Measurements from ENCODE around the gene PRDM4.

PRDM4 gene, protein sequence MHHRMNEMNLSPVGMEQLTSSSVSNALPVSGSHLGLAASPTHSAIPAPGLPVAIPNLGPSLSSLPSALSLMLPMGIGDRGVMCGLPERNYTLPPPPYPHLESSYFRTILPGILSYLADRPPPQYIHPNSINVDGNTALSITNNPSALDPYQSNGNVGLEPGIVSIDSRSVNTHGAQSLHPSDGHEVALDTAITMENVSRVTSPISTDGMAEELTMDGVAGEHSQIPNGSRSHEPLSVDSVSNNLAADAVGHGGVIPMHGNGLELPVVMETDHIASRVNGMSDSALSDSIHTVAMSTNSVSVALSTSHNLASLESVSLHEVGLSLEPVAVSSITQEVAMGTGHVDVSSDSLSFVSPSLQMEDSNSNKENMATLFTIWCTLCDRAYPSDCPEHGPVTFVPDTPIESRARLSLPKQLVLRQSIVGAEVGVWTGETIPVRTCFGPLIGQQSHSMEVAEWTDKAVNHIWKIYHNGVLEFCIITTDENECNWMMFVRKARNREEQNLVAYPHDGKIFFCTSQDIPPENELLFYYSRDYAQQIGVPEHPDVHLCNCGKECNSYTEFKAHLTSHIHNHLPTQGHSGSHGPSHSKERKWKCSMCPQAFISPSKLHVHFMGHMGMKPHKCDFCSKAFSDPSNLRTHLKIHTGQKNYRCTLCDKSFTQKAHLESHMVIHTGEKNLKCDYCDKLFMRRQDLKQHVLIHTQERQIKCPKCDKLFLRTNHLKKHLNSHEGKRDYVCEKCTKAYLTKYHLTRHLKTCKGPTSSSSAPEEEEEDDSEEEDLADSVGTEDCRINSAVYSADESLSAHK

DNA sequence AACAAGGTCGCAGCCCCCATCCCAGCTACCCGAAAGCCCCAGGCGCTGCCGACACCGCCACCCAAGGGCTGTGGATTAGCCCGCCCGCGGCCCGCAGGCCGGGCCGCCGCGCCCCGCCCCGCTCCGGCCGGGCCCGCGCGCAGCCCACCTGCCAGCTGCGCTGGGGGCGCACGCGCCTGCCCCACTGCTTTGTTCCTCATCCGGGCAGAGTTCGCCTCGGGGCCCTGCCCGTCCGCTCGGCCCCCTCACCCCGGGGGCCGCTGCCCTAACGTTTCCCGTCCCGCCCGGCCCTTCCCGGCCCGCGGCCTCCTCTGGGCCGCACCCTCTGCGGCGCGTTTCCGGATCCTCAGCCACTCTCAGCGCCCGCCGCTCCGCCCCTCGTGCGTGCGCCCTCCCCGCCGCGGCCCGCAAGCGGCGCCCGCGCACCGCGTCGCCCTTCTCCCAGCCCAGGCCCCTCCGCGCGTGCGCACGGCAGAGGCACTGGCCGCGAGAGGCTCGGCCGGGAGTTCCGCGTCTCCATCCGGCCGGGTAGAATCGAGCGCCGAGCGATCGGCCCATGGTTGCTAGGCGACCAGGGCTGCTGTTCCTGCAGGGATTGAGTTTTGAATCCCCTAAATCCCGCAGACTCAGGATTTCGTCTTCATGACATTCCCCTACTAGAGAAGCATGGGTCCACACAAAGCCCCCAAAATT is at the start of gene PRDM4:
Gene PRDM4 (minus strand): TSS at position 329 of the 693 bp plus-strand sequence. CDS start 622 bp downstream, outside the sequence.
- Mint-ChIP-seq H3K4me3 (peak within 1 kb of the TSS; percentile 95), H3K4me1 (ENCODE audit: low read depth) (peaks cover 36% of the 10 kb centered on the region), H3K27ac (peak within 1 kb of the TSS; percentile 82), H3K36me3 (ENCODE audit: low read depth) (peaks cover 30% of the 10 kb centered on the region), H3K27me3 (no peaks in the 10 kb centered on the region), H3K9me3 (no peaks in the 10 kb centered on the region)

DNA sequence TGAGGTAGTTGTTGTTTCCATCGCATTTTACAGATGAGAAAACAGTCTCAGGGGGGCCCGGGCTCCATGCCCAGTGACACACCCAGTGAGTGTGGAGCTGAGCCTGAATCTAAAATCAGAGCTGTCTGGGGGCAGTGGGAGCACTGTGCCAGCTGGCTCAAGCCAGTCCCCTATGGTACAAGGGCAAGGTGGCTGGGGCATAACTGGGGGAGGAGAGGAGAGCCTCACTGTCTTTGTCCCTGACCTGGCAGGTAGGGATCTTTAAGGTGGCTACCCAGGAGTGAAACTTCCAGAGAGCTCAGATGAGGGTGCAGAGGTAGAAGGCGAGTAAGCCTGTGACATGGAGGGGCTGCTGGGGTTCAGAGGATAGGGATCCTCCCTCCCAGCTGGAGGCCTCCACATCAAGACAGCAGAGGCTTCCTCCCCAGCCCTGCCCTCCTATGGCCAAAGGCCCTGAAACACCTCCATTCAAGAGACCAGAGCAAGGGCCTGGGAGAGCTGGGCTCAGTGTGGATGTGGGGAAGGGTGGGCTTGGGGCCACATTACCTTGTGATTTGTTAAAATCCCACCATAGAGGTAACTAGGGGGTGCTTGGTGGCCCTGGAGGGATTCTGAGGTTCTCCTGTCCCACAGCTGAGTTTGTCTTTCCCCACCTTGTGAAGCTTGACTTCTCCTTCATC is 46.7 kb upstream of the PRDM4 start:
- Mint-ChIP-seq H3K27ac (no peak overlapping the region), H3K4me1 (ENCODE audit: low read depth) (no peaks in the 10 kb centered on the region), H3K36me3 (ENCODE audit: low read depth) (no peaks in the 10 kb centered on the region), H3K9me3 (no peaks in the 10 kb centered on the region), H3K4me3 (no peak overlapping the region), H3K27me3 (peaks cover 6% of the 10 kb centered on the region)

DNA sequence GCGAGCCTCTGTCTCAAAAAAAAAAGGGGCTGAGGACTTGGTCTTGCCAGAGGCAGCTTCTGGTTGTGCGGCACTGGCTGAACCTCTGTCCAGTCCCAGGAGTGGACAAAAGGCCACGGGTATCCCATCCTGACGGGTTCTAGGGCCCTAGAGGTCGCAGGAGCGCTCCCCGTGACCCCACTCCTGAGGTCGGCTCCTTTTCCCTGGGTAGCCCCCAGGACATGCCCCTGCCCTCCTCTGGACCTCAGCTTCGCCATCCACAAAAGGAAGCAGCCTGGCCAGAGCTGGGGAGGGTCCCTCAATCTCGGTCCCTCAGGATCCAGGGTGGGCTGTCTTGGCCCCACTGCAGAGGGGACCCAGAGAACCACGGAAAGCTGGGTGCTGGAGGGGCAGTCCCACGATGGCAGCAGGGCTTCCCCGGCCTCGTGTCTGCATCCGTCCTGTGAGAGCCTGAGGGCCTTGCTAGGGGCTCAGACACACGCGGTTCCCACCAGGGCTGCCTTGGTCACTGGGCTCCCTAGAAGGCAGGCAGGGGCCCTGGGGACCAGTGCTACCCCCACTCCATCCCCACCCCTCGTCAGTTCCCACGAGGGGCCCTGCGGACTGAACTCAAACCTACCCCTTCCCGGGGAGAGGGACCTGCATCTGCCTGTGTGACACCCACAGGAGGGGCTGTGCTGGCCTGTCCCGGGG is 44.7 kb upstream of the PRDM4 start:
- no peaks in the 10 kb centered on the region for H3K36me3 Mint-ChIP-seq (ENCODE audit: low read depth)
- no peak overlapping the region for H3K4me3 Mint-ChIP-seq
- H3K9me3 Mint-ChIP-seq = no peaks in the 10 kb centered on the region
- no peaks in the 10 kb centered on the region for H3K4me1 Mint-ChIP-seq (ENCODE audit: low read depth)
- H3K27ac Mint-ChIP-seq = no peak overlapping the region
- peaks cover 8% of the 10 kb centered on the region for H3K27me3 Mint-ChIP-seq

DNA sequence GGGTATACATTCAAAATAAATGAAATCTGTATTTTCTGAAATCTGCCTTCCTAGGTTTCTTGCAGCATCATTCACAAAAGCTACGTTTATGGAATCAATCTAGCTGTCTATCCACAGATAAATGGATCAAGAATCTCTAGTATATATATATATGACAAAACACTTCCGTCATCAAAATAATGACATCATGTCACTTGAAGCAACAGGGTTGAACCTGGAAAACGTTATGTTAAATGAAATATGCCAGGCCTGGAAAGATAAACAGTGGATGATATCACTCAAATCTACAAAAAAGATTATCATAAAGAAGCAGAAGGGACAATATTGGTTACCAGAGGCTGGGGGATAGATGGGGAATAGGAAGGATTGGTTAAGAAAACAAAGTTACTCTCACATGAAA is 42.2 kb upstream of the PRDM4 start:
- peaks cover 4% of the 10 kb centered on the region for H3K27me3 Mint-ChIP-seq
- no peak overlapping the region for H3K27ac Mint-ChIP-seq

DNA sequence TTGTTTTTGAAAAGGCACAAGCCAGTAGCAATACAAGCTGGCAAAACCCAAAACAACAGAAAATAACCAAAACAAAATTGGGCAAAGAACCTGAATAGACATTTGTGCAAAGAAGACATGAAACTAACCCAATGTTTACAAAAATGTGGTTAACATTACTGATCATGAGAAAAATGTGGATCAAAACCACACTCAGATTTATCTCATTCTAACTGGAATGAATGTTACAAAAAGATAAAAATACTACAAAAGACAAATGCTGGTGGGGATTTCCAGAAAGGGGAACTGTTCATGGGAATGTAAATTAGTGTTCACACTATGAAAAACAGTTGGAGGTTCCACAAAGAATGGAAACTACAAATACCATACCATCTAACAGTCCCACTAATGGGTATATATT is 40.2 kb upstream of the PRDM4 start:
- Mint-ChIP-seq H3K4me1 (ENCODE audit: low read depth) (no peaks in the 10 kb centered on the region), H3K27me3 (peaks cover 8% of the 10 kb centered on the region), H3K27ac (no peak overlapping the region), H3K36me3 (ENCODE audit: low read depth) (no peaks in the 10 kb centered on the region), H3K4me3 (no peak overlapping the region), H3K9me3 (no peaks in the 10 kb centered on the region)

More for the DNA sequence above, 42.2 kb upstream of the PRDM4 start:
- Mint-ChIP-seq H3K36me3 (ENCODE audit: low read depth) (no peaks in the 10 kb centered on the region), H3K4me3 (no peak overlapping the region), H3K9me3 (no peaks in the 10 kb centered on the region), H3K4me1 (ENCODE audit: low read depth) (no peaks in the 10 kb centered on the region)

DNA sequence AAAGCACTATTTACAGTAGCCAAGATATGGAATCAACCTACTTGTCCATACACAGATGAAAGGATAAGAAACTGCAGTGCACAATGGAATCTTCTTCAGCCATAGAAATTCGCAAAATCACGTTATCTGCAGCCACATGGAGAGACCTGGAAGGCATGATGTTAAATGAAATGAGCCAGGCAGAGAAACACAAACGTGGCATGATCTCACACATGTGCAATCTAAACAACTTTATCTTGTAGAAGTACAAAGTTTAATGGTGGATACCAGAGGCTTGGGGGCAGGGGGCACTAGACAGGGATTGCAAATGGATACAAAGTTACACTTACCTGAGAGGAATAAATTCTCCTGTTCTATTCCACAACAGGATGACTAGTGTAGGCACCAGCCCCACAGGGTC is 37.6 kb upstream of the PRDM4 start:
- no peaks in the 10 kb centered on the region for H3K9me3 Mint-ChIP-seq
- peaks cover 24% of the 10 kb centered on the region for H3K27me3 Mint-ChIP-seq
- no peaks in the 10 kb centered on the region for H3K36me3 Mint-ChIP-seq (ENCODE audit: low read depth)
- no peaks in the 10 kb centered on the region for H3K4me1 Mint-ChIP-seq (ENCODE audit: low read depth)
- H3K4me3 Mint-ChIP-seq = no peak overlapping the region
- no peak overlapping the region for H3K27ac Mint-ChIP-seq

DNA sequence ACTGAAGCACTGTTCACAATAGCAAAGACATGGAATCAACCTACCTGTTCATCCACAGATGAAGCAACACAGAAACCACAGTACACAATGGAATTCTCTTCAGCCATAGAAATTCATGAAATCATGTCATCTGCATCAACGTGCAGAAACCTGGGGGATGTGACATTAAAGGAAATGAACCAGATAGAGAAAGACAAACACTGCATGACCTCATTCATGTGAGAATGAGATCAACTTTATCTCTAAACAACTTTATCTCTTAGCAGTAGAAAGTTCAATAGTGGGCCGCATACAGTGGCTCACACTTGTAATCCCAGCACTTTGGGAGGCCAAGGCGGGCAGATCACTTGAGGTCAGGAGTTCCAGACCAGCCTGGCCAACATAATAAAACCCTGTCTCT is 33.5 kb upstream of the PRDM4 start:
- Mint-ChIP-seq H3K4me3 (no peak overlapping the region), H3K27me3 (peaks cover 26% of the 10 kb centered on the region), H3K4me1 (ENCODE audit: low read depth) (no peaks in the 10 kb centered on the region), H3K36me3 (ENCODE audit: low read depth) (no peaks in the 10 kb centered on the region), H3K9me3 (no peaks in the 10 kb centered on the region), H3K27ac (no peak overlapping the region)

DNA sequence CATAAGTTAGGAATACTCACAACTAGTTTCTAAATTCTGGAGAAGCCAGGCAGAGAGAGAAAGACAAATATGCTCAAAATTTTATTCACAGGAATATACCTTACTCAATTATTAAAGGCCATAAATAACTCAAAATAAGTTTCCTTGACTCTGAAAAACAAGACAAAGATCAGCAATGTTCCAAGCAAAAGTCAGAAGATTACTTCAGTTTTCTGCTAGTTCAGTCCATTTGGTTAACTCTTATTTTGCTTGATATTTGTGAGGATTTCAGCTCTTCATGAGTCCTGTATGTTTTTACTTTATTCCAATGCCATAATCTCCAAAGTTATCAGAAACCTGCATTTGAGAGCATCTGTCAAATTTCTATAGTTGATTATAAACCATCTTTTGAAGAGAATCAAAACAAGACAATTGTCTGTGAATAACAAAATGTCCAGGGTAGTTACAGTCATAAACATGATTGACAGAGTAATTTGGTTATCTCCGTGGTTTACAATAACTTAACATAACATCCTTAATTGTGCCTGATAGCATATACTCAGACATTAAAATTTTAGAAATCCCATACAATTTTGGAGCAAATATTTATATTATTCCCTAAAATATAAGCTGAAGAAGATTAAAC is 30.6 kb upstream of the PRDM4 start:
- H3K27me3 Mint-ChIP-seq = peaks cover 32% of the 10 kb centered on the region
- no peak overlapping the region for H3K27ac Mint-ChIP-seq
- no peaks in the 10 kb centered on the region for H3K4me1 Mint-ChIP-seq (ENCODE audit: low read depth)
- H3K4me3 Mint-ChIP-seq = no peak overlapping the region
- H3K9me3 Mint-ChIP-seq = no peaks in the 10 kb centered on the region
- H3K36me3 Mint-ChIP-seq (ENCODE audit: low read depth) = no peaks in the 10 kb centered on the region

DNA sequence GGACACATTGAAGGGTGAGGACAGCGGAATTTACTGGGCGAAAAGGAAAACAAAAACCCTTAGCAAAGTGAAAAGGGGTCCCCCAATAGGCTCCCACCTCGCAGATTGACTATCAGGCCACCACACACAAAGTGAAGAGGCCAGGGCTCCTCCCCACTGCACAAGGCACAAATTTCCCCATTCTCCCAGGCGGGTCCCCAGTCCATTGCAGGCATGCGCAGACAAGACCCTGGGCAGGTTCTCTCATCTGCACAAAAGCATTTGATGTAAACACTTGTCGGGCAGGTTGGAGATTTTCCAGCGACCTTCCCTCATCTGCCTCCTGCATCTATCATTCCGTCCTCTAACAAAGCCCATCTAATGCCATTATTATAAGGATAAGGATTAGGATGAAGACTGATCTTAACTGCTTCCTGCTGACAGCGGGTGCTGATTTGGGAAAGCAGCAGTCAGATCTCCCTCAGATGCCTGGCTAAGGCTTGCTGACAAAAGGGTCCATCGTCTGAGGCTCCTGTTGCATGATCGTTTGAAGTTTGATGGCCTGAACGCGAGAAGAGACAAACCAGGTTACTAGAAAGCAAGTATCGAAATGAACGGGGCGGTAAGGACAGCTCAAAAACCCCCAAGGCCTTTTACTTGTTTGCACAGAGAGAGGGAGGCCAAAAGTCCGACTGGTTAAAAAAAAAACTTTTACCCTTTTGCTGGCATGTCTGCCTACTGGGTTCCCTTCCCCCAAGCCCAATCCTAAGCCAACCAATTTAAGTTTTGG is 27.9 kb upstream of the PRDM4 start:
- no peak overlapping the region for H3K27ac Mint-ChIP-seq
- peaks cover 2% of the 10 kb centered on the region for H3K4me1 Mint-ChIP-seq (ENCODE audit: low read depth)
- peaks cover 15% of the 10 kb centered on the region for H3K27me3 Mint-ChIP-seq
- H3K9me3 Mint-ChIP-seq = no peaks in the 10 kb centered on the region
- no peaks in the 10 kb centered on the region for H3K36me3 Mint-ChIP-seq (ENCODE audit: low read depth)
- H3K4me3 Mint-ChIP-seq = no peak overlapping the region

DNA sequence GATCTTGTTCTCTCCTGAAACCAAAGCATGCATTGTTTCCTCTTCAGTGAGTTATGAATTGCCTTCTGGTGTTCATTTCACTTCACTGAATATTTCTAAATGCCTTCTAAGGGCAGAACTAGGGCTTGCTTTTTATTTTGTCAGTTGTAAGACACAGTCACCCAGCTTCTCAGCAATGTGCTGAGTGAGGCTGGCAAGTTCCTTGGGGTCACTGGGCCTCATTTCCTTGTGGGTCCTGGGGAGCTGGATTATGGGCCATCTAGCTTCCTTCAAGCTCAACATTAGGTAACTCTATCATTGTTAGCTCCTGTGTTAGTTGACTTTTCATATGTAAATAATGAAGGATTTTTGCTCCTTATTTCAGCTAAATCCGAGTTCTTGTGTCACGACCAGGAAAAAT is 27.3 kb upstream of the PRDM4 start:
- peaks cover 15% of the 10 kb centered on the region for H3K27me3 Mint-ChIP-seq
- no peaks in the 10 kb centered on the region for H3K36me3 Mint-ChIP-seq (ENCODE audit: low read depth)
- no peaks in the 10 kb centered on the region for H3K9me3 Mint-ChIP-seq
- H3K27ac Mint-ChIP-seq = no peak overlapping the region
- H3K4me1 Mint-ChIP-seq (ENCODE audit: low read depth) = peaks cover 7% of the 10 kb centered on the region
- H3K4me3 Mint-ChIP-seq = no peak overlapping the region

DNA sequence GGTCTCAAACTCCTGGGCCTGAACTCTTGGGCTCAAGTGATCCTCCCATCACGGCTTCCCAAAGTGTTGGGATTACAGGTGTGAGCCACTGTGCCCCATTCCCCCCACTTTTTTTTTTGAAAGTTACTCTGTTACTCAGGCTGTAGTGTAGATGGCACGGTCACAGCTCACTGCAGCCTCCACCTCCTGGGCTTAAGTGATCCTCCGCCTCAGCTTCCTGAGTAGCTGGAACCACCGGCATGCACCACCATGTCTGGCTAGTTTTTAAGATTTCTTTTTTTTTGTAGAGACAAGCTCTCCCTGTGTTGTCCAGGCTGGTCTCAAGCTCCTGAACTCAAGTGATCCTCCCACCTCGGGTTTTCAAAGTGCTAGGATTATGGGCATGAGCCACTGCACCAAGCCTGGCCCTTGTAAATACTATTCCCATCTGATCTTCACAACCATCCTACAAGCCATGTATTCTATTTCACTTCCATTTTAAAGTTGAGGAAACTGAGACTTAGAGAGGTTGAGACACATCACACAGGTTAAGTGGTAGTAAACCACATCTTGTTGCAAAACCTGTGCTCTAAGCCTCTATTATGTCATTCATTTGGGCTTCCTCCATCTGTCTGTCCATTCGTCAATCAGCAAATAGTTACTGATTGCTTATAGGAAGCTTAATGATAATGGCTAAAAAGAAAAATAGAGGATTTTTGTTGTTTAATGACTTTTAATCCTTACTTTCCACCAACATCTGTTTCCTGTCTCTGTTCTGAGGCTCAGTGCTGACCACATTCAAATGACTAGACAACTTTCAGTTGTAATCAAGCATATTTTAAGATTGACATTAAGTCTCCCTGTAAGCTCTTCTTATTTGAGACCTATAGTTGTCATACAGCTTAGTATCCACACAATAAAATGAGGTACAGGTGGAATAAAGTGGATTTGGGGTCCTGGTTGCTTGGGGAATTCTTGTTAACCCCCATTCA is 22.8 kb upstream of the PRDM4 start:
- Mint-ChIP-seq H3K36me3 (ENCODE audit: low read depth) (no peaks in the 10 kb centered on the region), H3K9me3 (no peaks in the 10 kb centered on the region), H3K27ac (no peak overlapping the region), H3K4me3 (no peak overlapping the region), H3K27me3 (peaks cover 24% of the 10 kb centered on the region), H3K4me1 (ENCODE audit: low read depth) (peaks cover 7% of the 10 kb centered on the region)

DNA sequence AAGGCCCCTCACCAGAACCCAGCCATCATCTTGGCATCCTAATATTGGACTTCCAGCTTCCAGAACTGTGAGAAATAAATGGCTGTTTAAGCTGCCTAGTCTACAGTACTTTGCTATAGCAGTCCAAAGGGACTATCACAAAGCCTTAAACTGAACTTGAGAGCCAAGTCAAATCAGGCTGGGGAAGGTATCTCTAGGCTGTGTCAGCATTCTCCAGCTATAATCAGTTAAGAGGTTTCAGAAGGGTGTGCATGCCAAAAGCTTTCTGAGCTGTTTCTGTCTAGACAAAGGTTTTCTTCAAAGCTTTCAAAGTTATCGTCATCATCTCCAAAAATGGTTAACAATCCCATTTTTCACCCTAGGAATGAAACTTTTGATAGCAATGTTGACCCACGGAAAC is 21.1 kb upstream of the PRDM4 start:
- H3K4me3 Mint-ChIP-seq = no peak overlapping the region

More for the DNA sequence above, 21.1 kb upstream of the PRDM4 start:
- Mint-ChIP-seq H3K4me1 (ENCODE audit: low read depth) (peaks cover 7% of the 10 kb centered on the region), H3K9me3 (no peaks in the 10 kb centered on the region), H3K27ac (no peak overlapping the region), H3K36me3 (ENCODE audit: low read depth) (no peaks in the 10 kb centered on the region), H3K27me3 (peaks cover 34% of the 10 kb centered on the region)

Measured in stimulated activated naive CD8-positive, alpha-beta T cell treated with anti-CD3 and anti-CD28 coated beads, Interleukin-15, Interleukin-2, amounts not matched to agents 100 ng/mL and 50 ng/mL, for 24 hours (primary cell).